Body of pancreas (tissue), 4 donors: ENCODE data around the gene TADA2B.

Experiments used
- POLR2A ChIP-seq, 3 donors: fragments of 450-650 bp; IDR thresholded peaks; one replicate each; pipeline ENCODE4 v1.6.1; 2016; ENCODE audit warnings: antibody characterized with exemption in 3 of 3, mild to moderate bottlenecking in 2 of 3
- TF ChIP-seq, protein P1 (sequence below), 7 experiments: fragments of 450-650 bp in 4 of 7; fragments of 200-600 bp in 3 of 7; sonication (generic) in 3 of 7; IDR thresholded peaks; one replicate each; pipeline ENCODE4 v1.5.1; 2016 to 2019; ENCODE audit warnings: antibody characterized with exemption in 7 of 7

DNA sequence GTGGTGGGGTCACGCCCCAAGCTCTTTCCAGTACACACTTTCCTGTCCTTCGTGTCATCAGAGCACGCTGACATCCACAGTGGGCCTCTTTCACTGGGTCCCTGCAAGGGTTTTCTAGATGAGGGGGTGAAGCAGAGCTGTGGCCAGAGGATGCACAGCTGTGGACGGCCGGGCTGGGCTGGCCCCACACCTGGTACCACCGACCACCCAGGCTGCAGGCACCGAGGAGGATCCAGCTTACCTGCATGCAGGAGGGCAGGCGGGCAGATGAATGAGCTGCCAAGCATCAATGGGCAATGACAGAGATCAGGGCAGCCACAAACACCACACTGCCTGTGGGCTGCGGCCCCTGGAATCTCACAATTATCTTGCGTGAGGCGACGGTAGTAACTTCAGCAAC is 34.2 kb downstream of the TADA2B start:
- TF ChIP-seq, protein P1, sequence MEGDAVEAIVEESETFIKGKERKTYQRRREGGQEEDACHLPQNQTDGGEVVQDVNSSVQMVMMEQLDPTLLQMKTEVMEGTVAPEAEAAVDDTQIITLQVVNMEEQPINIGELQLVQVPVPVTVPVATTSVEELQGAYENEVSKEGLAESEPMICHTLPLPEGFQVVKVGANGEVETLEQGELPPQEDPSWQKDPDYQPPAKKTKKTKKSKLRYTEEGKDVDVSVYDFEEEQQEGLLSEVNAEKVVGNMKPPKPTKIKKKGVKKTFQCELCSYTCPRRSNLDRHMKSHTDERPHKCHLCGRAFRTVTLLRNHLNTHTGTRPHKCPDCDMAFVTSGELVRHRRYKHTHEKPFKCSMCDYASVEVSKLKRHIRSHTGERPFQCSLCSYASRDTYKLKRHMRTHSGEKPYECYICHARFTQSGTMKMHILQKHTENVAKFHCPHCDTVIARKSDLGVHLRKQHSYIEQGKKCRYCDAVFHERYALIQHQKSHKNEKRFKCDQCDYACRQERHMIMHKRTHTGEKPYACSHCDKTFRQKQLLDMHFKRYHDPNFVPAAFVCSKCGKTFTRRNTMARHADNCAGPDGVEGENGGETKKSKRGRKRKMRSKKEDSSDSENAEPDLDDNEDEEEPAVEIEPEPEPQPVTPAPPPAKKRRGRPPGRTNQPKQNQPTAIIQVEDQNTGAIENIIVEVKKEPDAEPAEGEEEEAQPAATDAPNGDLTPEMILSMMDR (IDR thresholded peaks at IDR 0.05) = no peak
- TF ChIP-seq POLR2A (IDR thresholded peaks at IDR 0.05) = no peak
